GM19372 (cell line): ENCODE results near the gene SPATA6.
"Not testable (repeated sequence)": the region's sequence is repeated elsewhere in the genome, so short reads cannot be mapped to it uniquely, and the experiment has no call there.

Experiments
- ATAC-seq: cut with Tn5 transposase; IDR thresholded peaks from one replicate; pipeline ENCODE4 v1.9.1; 2021; ENCODE audit warnings: mild to moderate bottlenecking, low read depth, moderate library complexity; ENCODE audit not compliant: unreplicated experiment

The SPATA6 gene

DNA sequence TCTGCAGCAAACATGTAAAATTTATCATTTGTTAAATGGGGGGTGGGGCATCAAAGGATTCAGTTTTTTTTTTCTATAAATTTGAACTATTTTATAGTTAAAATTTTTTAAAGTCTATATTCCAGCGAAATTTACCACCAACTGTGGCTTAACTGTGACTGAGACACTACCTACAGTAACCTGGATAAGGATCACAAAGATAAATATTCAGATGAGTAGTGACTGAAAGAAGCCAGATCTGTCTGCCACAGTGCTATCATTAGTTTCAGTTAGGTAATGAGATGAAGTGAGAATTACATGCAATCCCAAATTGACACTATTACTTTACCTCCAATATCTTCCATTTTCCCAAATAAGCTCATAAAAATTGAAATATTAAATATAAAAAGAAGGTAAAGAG is 5.4 kb downstream of the SPATA6 start:
- ATAC-seq = no peak

- no peak for ATAC-seq
These were observed 9.2 kb downstream of the SPATA6 start for GRCh38 chr1:48462716-48463302.

DNA sequence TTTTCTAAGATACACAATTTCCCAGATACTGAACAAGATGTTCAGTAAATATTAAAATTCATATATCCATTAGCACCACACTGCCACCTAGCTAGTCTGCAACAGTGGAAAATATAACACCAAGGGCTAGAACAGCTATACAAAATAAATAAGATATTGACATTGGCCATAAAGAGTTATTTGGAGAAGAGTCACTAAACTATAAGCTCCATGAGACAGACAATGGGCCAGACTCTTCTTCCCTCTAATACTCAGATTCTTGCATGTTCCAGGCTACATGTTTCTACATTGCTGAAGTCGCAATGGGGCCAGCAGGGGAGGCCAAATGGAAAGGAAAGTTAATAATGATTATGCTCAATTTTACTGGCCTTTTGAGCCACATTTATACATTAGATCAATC is 21.5 kb downstream of the SPATA6 start:
- ATAC-seq = no peak

GRCh38 chr1:48448932-48449331 is 23.1 kb downstream of the SPATA6 start:
- ATAC-seq = no peak

GRCh38 chr1:48444186-48444585 is 27.8 kb downstream of the SPATA6 start:
- not testable (repeated sequence) for ATAC-seq

DNA sequence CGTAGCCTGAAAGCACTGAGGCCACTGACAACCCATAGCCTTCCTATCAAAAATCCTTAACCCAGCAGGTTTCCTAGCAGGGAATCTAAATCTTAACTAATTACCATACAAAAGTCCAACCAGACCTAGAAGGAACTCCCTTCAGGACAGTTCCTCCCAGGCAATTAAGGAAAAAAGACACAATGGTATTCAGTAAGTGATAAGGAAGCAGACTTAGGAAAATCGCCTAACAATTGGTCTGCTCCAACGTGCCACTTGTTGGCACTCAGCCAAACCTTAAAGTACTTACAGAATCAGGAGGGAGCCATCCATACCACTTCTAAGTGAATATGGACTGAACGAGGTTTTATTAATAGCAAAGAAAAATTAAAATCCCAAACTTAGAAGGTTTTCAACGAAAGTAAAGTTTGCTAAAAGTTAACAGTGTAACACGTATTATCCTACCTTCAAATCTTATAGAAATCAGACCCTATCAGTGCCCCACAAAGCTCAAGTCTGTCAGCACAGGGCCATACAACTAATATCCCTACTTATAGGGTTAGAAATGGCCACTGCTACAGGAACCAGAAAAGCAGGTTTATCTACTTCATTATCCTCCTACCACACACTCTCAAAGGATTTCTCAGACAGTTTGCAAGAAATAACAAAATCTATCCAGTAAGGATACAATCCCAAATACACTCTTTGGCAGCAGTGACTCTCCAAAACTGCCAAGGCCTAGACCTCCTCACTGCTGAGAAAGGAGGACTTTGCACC is 29.0 kb downstream of the SPATA6 start:
- ATAC-seq = no peak

DNA sequence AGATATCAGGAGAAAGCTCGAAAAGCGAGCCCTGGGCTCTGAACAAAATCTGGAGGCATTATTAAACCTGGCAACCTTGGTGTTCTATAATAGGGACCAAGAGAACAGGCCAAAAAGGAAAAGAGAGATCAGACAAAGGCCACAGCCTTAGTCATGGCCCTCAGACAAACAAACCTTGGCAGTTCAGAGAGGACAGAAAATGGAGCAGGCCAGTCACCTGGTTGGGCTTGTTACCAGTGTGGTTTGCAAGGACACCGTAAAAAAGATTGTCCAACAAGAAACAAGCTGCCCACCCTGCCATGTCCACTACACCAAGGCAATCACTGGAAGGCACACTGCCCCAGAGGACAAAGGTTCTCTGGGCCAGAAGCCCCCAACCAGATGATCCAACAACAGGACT is 31.2 kb downstream of the SPATA6 start:
- ATAC-seq = not testable (repeated sequence)

DNA sequence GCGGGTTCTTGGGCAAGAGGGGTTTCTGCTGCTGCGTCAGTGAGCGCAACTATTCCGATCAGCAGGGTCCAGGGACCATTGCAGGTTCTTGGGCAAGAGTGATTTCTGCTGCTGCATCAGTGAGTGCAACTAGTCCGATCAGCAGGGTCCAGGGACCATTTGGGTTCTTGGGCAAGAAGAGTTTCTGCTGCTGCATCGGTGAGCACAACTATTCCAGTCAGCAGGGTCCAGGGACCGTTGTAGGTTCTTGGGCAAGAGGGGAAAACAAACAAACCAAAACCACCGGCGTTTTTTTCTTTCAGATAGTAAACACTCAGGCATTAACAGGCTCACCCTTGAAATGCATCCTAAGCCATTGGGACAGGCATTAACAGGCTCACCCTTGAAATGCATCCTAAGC is 32.6 kb downstream of the SPATA6 start:
- no peak for ATAC-seq

GRCh38 chr1:48437379-48437778 is 34.6 kb downstream of the SPATA6 start:
- ATAC-seq = not testable (repeated sequence)

DNA sequence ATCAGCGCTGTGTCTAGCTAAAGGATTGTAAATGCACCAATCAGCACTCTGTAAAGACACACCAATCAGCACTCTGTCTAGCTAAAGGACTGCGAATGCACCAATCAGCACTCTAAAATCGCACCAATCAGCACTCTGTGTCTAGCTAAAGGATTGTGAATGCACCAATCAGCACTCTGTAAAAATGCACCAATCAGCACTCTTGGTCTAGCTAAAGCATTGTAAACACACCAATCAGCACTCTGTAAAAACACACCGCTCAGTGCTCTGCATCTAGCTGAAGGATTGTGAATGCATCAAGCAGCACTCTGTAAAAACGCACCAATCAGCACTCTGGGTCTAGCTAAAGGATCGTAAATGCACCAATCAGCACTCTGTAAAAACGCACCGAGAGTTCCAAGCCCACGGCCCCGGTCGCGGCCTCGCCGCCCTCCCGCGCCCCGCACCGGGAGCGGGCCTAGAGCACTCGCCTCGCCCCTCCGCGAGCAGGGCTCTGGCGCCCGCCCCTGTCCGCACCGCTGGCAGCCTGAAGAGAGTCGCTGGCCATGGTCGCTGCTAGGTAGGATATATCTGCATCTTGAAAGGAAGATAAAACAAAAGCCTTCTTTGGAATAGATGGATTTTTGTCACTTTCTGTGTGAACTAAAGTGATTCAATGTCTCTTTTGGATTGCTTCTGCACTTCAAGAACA is 36.5 kb downstream of the SPATA6 start:
- ATAC-seq = not testable (repeated sequence)

GRCh38 chr1:48430832-48431231 is 41.2 kb downstream of the SPATA6 start:
- no peak for ATAC-seq

- ATAC-seq = no peak
These were observed 50.0 kb downstream of the SPATA6 start for GRCh38 chr1:48422009-48422408.

DNA sequence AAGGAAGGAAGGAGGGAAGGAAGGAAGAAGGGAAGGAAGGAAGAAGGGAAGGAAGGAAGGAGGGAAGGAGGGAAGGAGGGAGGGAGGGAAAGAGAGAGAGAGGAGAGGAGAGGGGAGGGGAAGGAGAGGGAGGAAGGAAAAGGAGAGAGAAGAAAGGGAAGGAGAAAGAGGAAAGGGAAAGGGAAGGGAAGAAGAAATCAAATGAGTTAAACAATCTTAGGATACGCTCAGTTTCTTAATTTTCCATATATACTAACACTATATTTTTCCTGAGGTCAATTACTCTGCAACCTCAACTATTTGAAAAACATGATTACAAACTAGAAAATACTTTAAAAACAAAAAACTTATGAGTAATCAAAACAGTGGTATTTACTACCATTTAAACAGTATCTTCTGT is 53.3 kb downstream of the SPATA6 start:
- no peak for ATAC-seq

GRCh38 chr1:48415050-48415449 is 57.0 kb downstream of the SPATA6 start:
- ATAC-seq = no peak

- ATAC-seq = no peak
These were observed 57.7 kb downstream of the SPATA6 start for GRCh38 chr1:48414264-48414663.

GRCh38 chr1:48405940-48406339 is 66.1 kb downstream of the SPATA6 start:
- no peak for ATAC-seq

- no peak for ATAC-seq
These were observed 66.6 kb downstream of the SPATA6 start for GRCh38 chr1:48405400-48405799.

GRCh38 chr1:48402599-48402998 is 69.4 kb downstream of the SPATA6 start:
- ATAC-seq = no peak

GRCh38 chr1:48396208-48396607 is 75.8 kb downstream of the SPATA6 start:
- no peak for ATAC-seq

DNA sequence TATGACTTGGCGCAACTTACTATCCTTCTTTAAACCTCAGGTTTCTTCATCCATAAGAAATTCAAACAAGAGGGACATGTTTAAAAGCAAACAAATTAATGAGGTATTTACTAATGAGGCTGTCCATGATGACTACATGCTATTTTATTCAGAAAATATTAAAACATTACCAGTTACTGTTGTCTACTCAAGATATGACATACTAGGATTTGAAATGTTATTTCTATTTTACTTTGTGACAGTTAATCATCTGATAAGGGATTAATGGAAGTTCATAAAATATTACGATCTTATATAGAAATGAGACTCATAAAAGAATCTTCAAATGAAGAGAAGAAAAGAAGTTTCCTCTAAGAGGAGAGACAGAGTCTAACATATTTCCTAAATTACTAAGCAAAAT is 80.1 kb downstream of the SPATA6 start:
- no peak for ATAC-seq

- ATAC-seq = no peak
These were observed 84.6 kb downstream of the SPATA6 start for GRCh38 chr1:48387409-48387808.

DNA sequence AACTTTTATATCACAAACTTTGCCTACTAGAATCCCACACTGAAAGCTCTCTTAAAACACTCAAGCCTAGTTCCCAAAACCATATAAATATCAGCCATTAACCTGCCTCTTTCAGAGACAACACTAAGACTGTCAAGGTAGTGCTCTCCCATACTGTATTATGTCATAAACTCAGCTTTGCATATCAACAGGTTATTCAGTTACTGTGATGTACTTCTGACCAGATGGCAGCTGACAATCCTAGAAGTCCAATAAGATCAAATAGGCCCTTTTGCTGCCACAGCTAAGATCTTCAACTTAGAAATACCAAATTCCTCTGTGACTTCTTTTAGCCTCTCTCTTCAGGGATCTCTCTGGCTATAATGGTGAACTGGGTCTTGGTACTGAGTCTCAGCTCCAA is 97.2 kb downstream of the SPATA6 start:
- no peak for ATAC-seq
